Peyer's patch (tissue), 4 donors: ENCODE measurements around the gene SHMT2.

Experiments used
- POLR2A ChIP-seq, 2 donors: fragments of 450-650 bp; IDR thresholded peaks; one replicate each; pipeline ENCODE4 v1.5.1; 2017; ENCODE audit warnings: antibody characterized with exemption in 2 of 2, mild to moderate bottlenecking in 2 of 2, moderate library complexity in 2 of 2
- TF ChIP-seq, protein P1 (sequence below), 6 experiments: fragments of 450-650 bp in 4 of 6; fragments of 200-600 bp in 2 of 6; sonication (generic) in 1 of 6; IDR thresholded peaks; one replicate each; pipeline ENCODE4 v1.5.1; 2017 to 2019; ENCODE audit warnings: antibody characterized with exemption in 6 of 6, mild to moderate bottlenecking in 3 of 6, moderate library complexity in 1 of 6

DNA sequence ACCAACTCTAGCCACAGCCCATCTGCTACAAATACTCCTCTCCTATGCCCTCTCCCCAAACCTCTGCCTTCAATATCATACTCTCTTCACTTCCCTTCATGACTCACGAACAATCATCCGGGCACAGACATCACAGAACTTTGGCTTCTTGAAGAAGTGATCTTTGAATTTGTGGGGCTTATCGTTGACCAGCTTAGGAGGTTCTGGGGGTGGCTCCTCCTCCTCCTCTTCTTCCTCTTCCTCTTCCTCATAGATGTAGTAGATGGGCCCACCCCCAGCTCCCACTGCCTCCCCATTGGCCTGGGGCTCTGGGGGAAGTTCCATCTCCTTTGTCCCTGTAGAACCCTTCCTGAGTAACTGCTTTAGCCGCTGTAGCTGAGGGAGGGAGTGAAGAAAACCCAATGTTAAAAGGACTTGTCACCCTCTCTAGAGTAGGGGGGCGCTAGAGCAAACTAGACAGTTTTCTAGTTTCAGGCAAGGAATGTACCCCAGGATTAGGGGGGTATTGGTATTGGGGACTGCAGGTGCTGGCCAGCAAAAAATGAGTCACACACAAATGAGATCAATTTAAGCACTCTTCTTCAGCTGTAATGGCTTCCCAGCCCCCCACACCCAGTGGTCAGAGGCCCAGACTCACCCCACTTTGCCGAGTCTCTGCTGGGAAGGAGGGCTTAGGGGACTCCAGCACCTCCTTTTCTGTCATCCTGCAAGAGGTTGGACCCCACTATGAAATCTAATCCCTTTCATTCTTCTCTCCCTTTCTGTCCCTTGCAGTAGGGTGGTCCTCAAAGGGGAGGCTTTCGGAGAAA is 19.6 kb downstream of the SHMT2 start:
- no peak for TF ChIP-seq POLR2A (IDR thresholded peaks at IDR 0.05)
- TF ChIP-seq, protein P1, sequence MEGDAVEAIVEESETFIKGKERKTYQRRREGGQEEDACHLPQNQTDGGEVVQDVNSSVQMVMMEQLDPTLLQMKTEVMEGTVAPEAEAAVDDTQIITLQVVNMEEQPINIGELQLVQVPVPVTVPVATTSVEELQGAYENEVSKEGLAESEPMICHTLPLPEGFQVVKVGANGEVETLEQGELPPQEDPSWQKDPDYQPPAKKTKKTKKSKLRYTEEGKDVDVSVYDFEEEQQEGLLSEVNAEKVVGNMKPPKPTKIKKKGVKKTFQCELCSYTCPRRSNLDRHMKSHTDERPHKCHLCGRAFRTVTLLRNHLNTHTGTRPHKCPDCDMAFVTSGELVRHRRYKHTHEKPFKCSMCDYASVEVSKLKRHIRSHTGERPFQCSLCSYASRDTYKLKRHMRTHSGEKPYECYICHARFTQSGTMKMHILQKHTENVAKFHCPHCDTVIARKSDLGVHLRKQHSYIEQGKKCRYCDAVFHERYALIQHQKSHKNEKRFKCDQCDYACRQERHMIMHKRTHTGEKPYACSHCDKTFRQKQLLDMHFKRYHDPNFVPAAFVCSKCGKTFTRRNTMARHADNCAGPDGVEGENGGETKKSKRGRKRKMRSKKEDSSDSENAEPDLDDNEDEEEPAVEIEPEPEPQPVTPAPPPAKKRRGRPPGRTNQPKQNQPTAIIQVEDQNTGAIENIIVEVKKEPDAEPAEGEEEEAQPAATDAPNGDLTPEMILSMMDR (IDR thresholded peaks at IDR 0.05) = no peak
